H1 (cell line): Measurements from ENCODE around the gene PROM2.

Experiments
- EZH2 ChIP-seq: fragments of 200-600 bp; sonication (generic); IDR thresholded peaks from 2 replicates; pipeline ENCODE4 v1.7.1; 2012; ENCODE audit warnings: low read depth, mild to moderate bottlenecking, moderate library complexity, low read length, inconsistent platforms; ENCODE audit not compliant: severe bottlenecking
- JUN ChIP-seq: IDR thresholded peaks from 2 replicates; pipeline ENCODE4 v1.6.1; 2011; ENCODE audit warnings: low read depth, mild to moderate bottlenecking, improper control_type of control experiment, low read length
- KDM5A ChIP-seq: fragments of 200-600 bp; IDR thresholded peaks from 2 replicates; pipeline ENCODE4 v1.7.1; 2012; ENCODE audit warnings: mild to moderate bottlenecking, low read length, inconsistent platforms, mixed read lengths
- POLR2A ChIP-seq, 2 experiments: IDR thresholded peaks; 1 replicate in 1 of 2; 2 replicates in 1 of 2; pipeline ENCODE4 v1.6.1; 2011; ENCODE audit warnings: low read depth in 2 of 2, low read length in 2 of 2, mild to moderate bottlenecking in 2 of 2; ENCODE audit errors: control extremely low read depth in 1 of 2
- POLR2AphosphoS5 ChIP-seq: IDR thresholded peaks from 2 replicates; pipeline ENCODE4 v1.6.1; 2011; ENCODE audit warnings: low read depth, low read length
- SRF ChIP-seq: IDR thresholded peaks from 2 replicates; pipeline ENCODE4 v1.6.1; 2011; ENCODE audit warnings: mild to moderate bottlenecking, low read depth, low read length, moderate library complexity
- TF ChIP-seq, protein P1 (sequence below), 3 experiments: IDR thresholded peaks; 1 replicate in 2 of 3; 2 replicates in 1 of 3; pipeline versions ENCODE4 v1.5.1 to v1.6.1; 2011; ENCODE audit warnings: low read length in 3 of 3, mild to moderate bottlenecking in 3 of 3, inconsistent platforms in 2 of 3, low read depth in 1 of 3, moderate library complexity in 1 of 3; ENCODE audit not compliant: insufficient read depth in 1 of 3; ENCODE audit errors: control extremely low read depth in 1 of 3

DNA sequence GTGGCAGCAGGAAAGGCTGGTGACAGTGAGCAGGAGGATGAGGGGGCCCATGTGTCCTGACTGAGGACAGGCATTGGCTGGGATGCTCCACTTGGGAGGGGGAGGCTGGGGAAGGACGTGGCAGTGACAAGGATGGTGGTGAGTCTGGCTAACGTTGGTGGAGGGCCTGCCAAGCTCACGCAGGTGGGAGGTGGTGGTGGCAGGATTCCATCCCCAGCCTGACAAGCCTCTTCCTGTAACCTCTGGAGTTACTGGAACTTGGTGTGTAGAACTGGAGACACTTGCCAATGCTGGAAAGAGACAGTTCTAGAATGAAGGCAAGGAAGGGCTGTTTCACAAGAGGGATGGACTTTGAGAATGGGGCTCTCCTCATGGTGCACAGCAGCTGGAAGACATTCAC lies 8.2 kb downstream of the PROM2 start:
- TF ChIP-seq JUN (no peak), EZH2 (no peak), POLR2A (IDR thresholded peaks at IDR 0.05; ENCODE audit: control extremely low read depth in 1 of 2, low read depth in 2 of 2, low read length in 2 of 2) (no peak), POLR2AphosphoS5 (no peak), SRF (no peak), KDM5A (no peak)
- TF ChIP-seq, protein P1, sequence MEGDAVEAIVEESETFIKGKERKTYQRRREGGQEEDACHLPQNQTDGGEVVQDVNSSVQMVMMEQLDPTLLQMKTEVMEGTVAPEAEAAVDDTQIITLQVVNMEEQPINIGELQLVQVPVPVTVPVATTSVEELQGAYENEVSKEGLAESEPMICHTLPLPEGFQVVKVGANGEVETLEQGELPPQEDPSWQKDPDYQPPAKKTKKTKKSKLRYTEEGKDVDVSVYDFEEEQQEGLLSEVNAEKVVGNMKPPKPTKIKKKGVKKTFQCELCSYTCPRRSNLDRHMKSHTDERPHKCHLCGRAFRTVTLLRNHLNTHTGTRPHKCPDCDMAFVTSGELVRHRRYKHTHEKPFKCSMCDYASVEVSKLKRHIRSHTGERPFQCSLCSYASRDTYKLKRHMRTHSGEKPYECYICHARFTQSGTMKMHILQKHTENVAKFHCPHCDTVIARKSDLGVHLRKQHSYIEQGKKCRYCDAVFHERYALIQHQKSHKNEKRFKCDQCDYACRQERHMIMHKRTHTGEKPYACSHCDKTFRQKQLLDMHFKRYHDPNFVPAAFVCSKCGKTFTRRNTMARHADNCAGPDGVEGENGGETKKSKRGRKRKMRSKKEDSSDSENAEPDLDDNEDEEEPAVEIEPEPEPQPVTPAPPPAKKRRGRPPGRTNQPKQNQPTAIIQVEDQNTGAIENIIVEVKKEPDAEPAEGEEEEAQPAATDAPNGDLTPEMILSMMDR (IDR thresholded peaks at IDR 0.05; ENCODE audit: control extremely low read depth in 1 of 3, insufficient read depth in 1 of 3, low read depth in 1 of 3, low read length in 3 of 3): no peak
